GM18526 (cell line): ENCODE results near the gene SSMEM1.

Experiments used
- POLR2A ChIP-seq: IDR thresholded peaks from 3 replicates; pipeline ENCODE4 v1.6.1; 2011; ENCODE audit not compliant: insufficient read length; ENCODE audit errors: extremely low read depth

Gene SSMEM1

DNA sequence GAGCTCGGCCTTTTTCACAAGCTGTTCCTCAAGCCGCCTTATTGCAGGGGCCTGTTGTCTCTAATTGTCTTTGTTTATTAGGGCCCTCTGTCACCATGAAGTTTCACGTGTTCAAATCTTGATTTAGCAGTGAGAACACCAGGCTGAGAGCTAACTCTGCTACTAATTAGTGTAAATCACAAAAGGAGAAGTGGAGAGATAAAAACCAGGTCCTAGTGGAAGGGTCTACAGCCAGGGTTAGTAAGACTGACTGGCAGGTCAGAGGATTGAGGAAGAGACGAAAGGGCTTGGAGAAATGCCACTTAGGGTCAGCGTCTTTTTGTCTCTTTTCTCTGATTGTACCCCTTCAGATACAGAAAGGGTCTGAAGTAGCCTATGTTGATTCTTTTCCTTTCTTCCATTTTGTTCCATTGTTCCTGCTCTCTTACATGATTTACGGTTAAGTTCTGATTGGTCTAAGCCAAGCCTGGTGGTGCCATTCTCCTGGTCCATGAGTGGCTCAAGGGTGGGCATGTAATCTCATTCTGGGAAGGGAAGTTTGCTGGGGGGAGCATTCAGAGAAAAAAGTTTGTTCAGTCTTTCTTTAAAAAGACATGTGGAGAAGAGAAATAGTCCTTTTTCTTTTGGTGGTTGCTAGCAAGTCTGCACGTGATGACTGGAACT is 21.3 kb downstream of the SSMEM1 start:
- TF ChIP-seq POLR2A = no peak

DNA sequence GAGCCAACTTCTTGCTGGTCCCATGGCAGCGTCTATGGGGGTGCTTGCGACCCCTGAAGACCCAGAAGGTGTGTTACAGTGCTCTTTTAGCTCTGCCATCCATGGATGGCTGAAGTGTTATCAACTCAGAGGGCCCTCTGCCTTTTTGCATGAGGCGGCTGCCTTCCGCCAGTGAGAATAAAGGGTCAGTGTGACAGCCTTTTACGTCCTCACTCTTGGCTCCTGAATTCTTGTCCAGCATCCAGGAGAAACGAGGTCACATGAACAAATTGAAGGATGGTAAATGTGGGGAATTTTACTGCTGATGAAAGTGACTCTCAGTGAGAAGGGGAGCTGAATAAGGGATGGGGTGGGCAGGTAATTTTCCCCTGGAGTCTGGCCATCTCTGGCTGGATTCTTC is 24.1 kb downstream of the SSMEM1 start:
- no peak for TF ChIP-seq POLR2A

DNA sequence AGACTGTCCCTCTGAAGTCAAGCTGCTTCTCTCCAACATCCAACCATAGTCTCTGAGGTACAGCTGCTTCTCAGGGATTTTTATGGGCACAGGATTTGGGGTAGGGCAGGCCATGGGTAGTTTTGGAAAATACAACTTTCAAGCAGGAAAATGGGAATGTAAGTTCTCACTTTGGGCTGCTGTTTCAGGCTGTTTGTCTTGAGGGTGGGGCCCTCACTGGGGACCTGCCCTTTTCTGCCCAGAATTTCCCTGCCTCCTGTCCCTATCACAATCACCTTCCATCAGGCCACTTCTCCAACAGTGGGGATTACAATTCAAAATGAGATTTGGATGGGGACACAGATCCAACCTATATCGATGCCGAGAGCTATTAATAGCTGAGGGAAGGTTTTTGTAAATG is 24.5 kb downstream of the SSMEM1 start:
- no peak for TF ChIP-seq POLR2A

DNA sequence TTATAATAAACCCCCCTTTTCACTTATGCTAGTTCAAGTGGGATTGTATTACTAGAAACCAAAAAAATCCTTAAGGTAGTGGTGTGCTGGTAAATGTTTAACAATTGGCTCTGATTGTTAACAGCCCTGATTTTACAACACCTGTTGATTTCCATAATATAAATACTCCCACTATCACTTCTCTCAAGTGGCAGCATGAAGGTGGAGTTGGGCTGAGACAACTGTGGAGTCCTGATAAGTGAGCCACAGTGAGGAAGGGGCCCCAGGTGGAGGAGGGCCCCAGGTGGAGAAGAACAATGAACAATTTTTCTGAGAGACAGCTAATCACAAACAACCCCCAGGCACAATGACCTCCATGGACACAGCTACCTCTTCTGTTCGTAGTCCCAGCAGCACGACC is 26.4 kb downstream of the SSMEM1 start:
- no peak for TF ChIP-seq POLR2A

DNA sequence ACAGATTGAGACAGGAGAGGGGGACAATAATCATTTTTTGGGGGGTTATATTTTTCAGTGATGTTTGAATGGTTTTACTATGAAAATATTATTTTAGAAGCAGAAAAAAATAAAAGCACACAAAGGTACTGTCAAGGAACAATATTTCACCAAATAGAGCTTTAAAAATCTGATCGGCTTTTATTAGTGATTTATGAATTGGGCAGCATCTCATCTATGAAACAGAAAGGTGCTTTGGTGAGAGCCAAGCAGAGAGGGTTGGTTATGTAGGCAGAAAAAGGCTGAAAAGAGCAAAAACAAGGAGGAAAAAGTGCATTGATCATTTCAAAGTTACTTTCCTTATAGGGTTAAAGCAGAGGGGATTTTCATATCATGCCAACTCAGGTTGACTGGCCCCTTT is 32.6 kb downstream of the SSMEM1 start:
- TF ChIP-seq POLR2A = no peak

DNA sequence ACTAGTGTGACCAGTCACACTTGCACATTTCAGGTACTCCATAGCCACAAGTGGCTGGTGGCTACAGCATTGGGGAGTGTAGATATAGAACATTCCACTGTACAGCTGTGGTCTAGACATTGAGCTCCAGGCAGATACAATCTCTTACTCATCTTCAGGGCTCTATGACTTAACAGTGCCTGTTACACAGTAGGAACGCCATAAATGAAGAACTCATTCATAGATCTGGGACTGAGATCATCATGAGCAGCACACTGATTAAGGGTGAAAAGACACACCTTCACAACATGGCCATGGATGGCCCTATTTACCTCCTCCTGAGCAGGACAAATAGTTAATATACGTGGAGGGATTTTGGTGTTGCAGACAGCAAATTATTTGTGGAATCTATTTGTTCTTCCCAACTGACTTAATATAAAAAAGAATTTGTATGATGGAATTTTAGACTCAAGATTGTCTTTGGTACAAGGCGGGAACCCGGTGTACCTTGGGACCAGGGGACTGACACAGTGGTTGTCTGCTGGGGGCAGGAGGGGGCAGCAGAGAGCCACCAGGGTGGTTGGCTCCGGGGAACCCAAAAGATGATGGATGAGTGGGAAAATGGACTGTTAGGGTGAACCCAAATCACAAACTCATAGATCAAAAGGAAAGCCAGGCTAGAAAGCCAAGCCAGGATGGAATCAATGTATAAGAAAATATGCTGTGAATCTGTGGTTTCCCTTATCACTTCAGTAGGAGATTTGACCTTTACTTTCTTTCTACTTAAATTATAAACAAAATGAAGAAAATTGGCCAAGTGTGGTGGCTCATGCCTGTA is 34.7 kb downstream of the SSMEM1 start:
- no peak for TF ChIP-seq POLR2A

DNA sequence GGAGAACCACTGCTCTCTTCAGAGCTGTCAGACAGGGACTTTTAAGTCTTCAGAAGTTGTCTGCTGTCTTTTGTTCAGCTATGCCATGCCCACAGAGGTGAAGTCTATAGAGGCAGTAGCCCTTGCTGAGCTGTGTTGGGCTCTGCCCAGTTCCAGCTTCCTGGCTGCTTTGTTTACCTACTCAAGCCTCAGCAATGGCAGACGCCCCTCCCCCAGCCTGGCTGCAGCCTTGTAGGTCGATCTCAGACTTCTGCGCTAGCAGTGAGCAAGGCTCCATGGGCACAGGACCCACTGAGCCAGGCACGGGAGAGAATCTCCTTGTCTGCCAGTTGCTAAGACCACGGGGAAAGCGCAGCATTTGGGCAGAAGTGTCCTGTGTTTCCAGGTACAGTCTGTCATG is 46.9 kb downstream of the SSMEM1 start:
- no peak for TF ChIP-seq POLR2A

DNA sequence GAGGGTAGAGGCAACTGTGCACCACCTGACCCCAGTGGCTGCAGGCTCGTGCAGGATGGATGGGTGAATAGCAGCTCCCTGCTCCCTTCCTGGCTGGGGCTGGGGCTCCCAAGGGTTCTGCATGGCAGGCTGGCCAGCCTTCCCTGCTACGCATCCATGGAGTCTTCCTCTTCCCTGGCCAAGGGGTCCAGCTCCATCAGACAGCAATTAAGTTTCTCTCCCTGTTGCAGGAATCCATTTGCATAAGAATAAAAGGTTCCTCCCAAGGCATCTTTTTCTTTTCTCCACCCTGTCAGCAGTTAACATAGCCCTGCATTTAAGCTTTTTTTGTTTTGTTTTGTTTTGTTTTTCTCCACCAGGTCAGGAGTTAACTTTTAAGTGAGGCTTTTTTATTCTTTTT is 49.0 kb downstream of the SSMEM1 start:
- no peak for TF ChIP-seq POLR2A

DNA sequence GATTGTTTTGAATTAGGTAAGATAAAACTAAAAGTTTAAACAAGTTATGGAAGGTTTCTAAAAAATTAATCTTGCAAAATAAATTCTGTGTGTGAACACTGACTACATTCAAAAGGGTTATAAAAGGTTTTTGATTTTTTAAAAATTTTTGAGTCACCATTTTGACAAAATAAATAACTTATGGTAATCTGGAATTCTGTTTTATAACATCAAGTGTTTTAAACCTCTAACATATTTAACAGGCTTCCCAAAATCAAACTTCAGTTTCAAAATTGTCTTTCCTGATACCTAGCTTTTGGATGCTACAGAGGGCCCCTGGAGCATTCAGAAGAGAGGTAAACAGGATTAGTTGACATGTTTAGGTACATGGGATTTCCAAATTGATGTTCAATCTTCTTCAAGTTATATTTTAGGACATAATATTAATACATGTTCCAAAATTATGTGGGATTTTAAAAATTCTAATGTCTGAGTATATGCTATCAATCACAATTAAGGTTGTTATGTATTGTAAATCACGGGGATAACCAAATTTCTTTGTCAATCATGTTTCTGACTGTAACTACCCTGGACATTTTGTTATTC is 50.9 kb downstream of the SSMEM1 start:
- no peak for TF ChIP-seq POLR2A

DNA sequence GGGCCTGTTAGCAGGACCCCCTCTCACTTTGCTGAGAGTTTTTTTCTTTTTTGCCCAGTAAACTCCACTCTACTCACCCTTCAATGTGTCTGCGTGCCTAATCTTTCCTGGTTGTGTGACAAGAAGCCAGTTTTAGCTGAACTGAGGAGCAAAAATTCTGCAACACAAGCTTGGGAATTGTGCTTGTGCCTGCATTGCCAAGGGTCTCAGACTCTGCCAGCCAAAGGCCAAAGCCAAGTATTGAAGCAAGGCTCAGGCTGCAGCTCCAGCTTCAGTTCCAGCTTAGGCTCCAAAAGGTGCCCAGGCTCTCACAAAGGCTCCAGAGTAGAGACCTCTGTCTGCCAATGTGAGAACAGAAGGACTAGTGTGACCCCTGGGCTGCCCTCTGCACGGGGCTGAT is 54.8 kb downstream of the SSMEM1 start:
- no peak for TF ChIP-seq POLR2A

DNA sequence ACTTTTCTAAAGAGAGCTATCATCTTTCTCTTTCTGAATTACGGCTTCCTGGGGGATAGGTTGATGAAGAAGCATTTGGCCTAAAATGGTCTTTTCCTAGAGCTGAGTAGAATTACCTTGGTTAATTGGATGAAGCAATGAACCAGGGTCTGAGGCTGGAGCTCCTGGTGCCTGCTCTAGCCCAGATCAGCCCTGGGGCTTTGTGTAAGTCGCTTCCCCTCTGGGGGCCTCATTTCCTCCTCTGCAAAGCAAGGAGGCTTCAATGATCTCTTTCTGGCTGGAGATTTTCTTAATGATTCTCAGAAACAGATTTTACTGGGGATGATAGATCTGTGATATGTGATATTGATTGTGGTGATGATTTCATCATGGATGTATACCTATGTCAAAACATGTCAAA is 55.5 kb downstream of the SSMEM1 start:
- TF ChIP-seq POLR2A = no peak
